ENCODE data around the gene STAG1.

- TF ChIP-seq, protein P1, sequence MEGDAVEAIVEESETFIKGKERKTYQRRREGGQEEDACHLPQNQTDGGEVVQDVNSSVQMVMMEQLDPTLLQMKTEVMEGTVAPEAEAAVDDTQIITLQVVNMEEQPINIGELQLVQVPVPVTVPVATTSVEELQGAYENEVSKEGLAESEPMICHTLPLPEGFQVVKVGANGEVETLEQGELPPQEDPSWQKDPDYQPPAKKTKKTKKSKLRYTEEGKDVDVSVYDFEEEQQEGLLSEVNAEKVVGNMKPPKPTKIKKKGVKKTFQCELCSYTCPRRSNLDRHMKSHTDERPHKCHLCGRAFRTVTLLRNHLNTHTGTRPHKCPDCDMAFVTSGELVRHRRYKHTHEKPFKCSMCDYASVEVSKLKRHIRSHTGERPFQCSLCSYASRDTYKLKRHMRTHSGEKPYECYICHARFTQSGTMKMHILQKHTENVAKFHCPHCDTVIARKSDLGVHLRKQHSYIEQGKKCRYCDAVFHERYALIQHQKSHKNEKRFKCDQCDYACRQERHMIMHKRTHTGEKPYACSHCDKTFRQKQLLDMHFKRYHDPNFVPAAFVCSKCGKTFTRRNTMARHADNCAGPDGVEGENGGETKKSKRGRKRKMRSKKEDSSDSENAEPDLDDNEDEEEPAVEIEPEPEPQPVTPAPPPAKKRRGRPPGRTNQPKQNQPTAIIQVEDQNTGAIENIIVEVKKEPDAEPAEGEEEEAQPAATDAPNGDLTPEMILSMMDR (IDR thresholded peaks at IDR 0.05): no peak
- no peak for TF ChIP-seq POLR2A (IDR thresholded peaks at IDR 0.05)
Observed at GRCh38 chr3:136728918-136729317, 23.3 kb downstream of the STAG1 start.
